IPS-18a (cell line): Measurements from ENCODE around the gene TGFBRAP1.
"Not testable (repeated sequence)": the region's sequence is repeated elsewhere in the genome, so short reads cannot be mapped to it uniquely, and the experiment has no call there.

ENCODE experiments used
- H3K27ac ChIP-seq: one replicate; pipeline ENCODE4 v1.5.1; 2013; ENCODE audit warnings: low read length
- H3K27me3 ChIP-seq: one replicate; pipeline ENCODE4 v1.6.1; 2013; ENCODE audit warnings: mild to moderate bottlenecking, low read length; ENCODE audit not compliant: control insufficient read depth, insufficient read depth
- H3K36me3 ChIP-seq: one replicate; pipeline ENCODE4 v1.6.1; 2013; ENCODE audit warnings: low read depth, low read length; ENCODE audit not compliant: control insufficient read depth
- H3K4me1 ChIP-seq: one replicate; pipeline ENCODE4 v1.6.1; 2013; ENCODE audit warnings: low read depth, low read length; ENCODE audit not compliant: control insufficient read depth
- H3K4me3 ChIP-seq: one replicate; pipeline ENCODE4 v1.5.1; 2013; ENCODE audit warnings: low read length
- H3K9ac ChIP-seq: one replicate; pipeline ENCODE4 v1.6.1; 2013; ENCODE audit warnings: mild to moderate bottlenecking, low read length, moderate library complexity
- H3K9me3 ChIP-seq: one replicate; pipeline ENCODE4 v1.6.1; 2013; ENCODE audit warnings: low read depth, low read length; ENCODE audit not compliant: control insufficient read depth

Gene TGFBRAP1

DNA sequence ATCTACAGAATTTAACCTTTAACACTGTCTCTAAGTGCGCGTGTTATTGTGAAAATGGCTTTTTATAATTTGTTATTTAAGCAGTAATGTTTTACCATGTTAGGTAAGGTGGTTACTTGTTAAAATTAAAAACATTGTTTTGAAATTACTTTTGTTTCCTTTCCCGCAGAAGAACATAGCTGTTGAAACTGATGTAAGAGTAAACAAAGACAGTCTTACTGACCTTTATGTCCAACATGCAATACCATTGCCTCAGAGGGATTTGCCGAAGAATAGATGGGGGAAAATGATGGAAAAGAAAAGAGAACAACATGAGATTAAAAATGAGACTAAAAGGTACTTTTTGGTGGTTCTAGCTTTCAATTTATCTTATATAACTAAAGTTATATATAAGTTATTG is 9.9 kb upstream of the TGFBRAP1 start:
- no peaks in the 10 kb centered on the region for H3K9me3 ChIP-seq
- H3K4me1 ChIP-seq: no peaks in the 10 kb centered on the region
- H3K27ac ChIP-seq: no peak overlapping the region
- H3K27me3 ChIP-seq: no peaks in the 10 kb centered on the region
- H3K4me3 ChIP-seq: no peak overlapping the region
- no peak overlapping the region for H3K9ac ChIP-seq
- peaks cover 51% of the 10 kb centered on the region for H3K36me3 ChIP-seq

DNA sequence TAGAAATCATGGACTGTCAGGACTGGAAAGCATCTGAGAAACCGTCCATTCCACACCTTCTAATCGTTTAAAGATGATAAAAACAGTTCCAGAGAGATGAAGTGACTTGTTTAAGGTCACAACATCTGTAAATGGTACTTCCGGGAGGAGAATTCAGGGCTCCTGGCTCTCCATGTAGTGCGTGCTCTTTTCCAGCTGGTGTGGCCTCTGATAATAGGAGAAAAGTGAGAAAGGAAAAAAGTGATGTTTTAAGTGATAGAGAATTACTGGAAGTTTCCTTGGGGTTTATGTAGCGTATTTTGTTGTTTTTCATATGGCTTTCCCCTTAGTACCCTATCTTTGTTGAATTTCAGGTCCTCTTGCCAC is 8.5 kb upstream of the TGFBRAP1 start:
- Histone ChIP-seq H3K27me3 (no peaks in the 10 kb centered on the region), H3K9ac (peak overlapping the region; percentile 86), H3K4me1 (no peaks in the 10 kb centered on the region), H3K4me3 (peak overlapping the region; percentile 98), H3K36me3 (peaks cover 43% of the 10 kb centered on the region), H3K9me3 (no peaks in the 10 kb centered on the region), H3K27ac (peak overlapping the region; percentile 69)

DNA sequence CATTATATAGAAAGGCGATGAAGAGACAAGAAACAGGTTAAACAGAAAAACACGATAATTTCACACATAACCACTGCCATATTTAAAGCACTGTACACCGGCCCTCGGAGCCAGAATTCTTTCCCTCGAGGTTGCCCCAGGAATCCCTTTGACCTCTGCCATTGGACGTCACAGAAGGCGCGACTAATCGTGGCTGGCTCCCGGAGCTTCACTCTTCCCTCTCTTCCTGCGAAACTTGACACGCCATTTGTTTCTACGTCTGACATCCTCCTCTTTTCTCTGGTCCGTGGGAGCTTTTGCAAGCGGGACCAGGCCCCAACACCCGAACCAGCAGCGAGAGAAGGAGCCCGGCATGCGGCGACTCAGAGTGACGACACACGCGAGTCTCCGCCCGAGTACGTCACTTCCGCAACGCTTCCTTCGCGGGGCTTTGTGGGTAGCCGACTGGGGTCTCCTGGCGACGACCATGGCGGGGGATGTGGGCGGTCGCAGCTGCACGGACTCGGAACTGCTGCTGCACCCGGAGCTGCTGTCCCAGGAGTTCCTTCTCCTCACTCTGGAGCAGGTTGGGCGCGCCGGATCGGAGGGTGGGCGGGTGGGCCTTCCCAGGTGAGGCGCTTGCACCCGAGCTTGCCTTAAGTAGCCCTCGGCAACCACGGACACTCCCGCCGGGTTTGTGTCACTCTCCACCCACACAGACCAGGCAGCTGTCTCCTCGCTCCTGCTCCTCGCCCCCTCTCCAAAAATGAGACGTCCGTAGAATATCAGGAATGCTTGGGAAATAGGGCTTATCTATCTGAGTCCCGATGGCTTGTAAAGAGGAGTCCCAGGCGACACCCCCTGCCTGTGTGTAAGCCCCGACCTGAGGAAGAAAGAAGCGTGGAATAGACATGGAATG is 7.8 kb upstream of the TGFBRAP1 start, which contains the start of gene C2orf49:
Gene C2orf49 (plus strand): TSS at position 419 of the 898 bp plus-strand sequence. CDS start 48 bp downstream, at position 467.
- peaks cover 37% of the 10 kb centered on the region for H3K36me3 ChIP-seq
- no peaks in the 10 kb centered on the region for H3K9me3 ChIP-seq
- H3K9ac ChIP-seq: peak within 1 kb of the TSS; percentile 91
- H3K4me1 ChIP-seq: no peaks in the 10 kb centered on the region
- H3K27ac ChIP-seq: peak within 1 kb of the TSS; percentile 92
- H3K4me3 ChIP-seq: peak within 1 kb of the TSS; percentile 98
- no peaks in the 10 kb centered on the region for H3K27me3 ChIP-seq

GRCh38 chr2:105336786-105337121 is 7.2 kb upstream of the TGFBRAP1 start:
- no peaks in the 10 kb centered on the region for H3K27me3 ChIP-seq
- H3K4me1 ChIP-seq: no peaks in the 10 kb centered on the region
- peak overlapping the region; percentile 92 for H3K27ac ChIP-seq
- peak overlapping the region; percentile 98 for H3K4me3 ChIP-seq
- no peaks in the 10 kb centered on the region for H3K9me3 ChIP-seq
- peaks cover 31% of the 10 kb centered on the region for H3K36me3 ChIP-seq
- H3K9ac ChIP-seq: peak overlapping the region; percentile 91

- H3K36me3 ChIP-seq: peaks cover 18% of the 10 kb centered on the region
- no peaks in the 10 kb centered on the region for H3K27me3 ChIP-seq
- no peak overlapping the region for H3K9ac ChIP-seq
- H3K9me3 ChIP-seq: no peaks in the 10 kb centered on the region
- peaks cover 3% of the 10 kb centered on the region for H3K4me1 ChIP-seq
- H3K4me3 ChIP-seq: no peak overlapping the region
- H3K27ac ChIP-seq: no peak overlapping the region
These were observed 5.9 kb upstream of the TGFBRAP1 start for GRCh38 chr2:105335469-105335868.

GRCh38 chr2:105334211-105334610 is 4.7 kb upstream of the TGFBRAP1 start:
- Histone ChIP-seq H3K9me3 (no peaks in the 10 kb centered on the region), H3K27me3 (no peaks in the 10 kb centered on the region), H3K27ac (no peak overlapping the region), H3K4me3 (no peak overlapping the region), H3K36me3 (peaks cover 10% of the 10 kb centered on the region), H3K4me1 (peaks cover 8% of the 10 kb centered on the region), H3K9ac (no peak overlapping the region)

DNA sequence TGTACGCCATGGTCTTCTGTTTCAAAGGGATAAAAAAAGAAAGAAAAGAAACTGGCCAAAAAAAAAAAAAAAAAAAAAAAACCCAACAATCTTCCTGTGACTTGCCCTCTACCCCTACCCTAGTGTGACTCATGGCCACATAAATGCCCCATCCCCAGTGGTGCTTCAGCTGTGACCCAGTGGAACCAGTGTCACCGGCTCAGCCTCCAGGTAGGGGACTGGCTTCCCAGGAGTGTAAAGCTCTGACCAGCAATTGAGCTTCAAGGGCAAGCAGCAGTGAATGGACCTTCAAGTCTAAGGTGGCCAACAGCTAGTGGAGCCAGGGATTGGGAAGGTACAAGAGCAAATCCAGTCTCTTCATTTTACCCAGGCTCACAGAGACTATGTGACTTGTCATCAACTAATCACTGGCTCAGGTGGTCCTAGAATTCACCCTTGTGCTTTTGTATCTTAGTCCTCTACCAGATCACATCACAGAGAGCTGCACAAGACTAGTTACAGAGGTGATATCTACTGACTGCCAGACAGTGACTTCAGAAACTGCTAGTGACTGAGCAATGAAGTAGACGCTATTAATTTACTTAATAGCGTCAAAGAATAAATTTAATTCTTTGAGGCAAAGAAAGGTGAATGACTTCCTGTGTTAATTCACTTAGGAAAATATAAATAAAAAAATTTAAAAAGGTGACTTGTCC is 1.3 kb upstream of the TGFBRAP1 start:
- Histone ChIP-seq H3K4me3 (peak overlapping the region; percentile 65), H3K9ac (peak overlapping the region; percentile 78), H3K27me3 (no peaks in the 10 kb centered on the region), H3K4me1 (peaks cover 13% of the 10 kb centered on the region), H3K9me3 (no peaks in the 10 kb centered on the region), H3K36me3 (peaks cover 7% of the 10 kb centered on the region), H3K27ac (no peak overlapping the region)

- no peaks in the 10 kb centered on the region for H3K9me3 ChIP-seq
- peak overlapping the region; percentile 41 for H3K9ac ChIP-seq
- no peak overlapping the region for H3K27ac ChIP-seq
- H3K4me3 ChIP-seq: peak overlapping the region; percentile 65
- no peaks in the 10 kb centered on the region for H3K27me3 ChIP-seq
- H3K36me3 ChIP-seq: peaks cover 3% of the 10 kb centered on the region
- peaks cover 24% of the 10 kb centered on the region for H3K4me1 ChIP-seq
These were observed 359 bp downstream of the TGFBRAP1 start for GRCh38 chr2:105329197-105329554.

DNA sequence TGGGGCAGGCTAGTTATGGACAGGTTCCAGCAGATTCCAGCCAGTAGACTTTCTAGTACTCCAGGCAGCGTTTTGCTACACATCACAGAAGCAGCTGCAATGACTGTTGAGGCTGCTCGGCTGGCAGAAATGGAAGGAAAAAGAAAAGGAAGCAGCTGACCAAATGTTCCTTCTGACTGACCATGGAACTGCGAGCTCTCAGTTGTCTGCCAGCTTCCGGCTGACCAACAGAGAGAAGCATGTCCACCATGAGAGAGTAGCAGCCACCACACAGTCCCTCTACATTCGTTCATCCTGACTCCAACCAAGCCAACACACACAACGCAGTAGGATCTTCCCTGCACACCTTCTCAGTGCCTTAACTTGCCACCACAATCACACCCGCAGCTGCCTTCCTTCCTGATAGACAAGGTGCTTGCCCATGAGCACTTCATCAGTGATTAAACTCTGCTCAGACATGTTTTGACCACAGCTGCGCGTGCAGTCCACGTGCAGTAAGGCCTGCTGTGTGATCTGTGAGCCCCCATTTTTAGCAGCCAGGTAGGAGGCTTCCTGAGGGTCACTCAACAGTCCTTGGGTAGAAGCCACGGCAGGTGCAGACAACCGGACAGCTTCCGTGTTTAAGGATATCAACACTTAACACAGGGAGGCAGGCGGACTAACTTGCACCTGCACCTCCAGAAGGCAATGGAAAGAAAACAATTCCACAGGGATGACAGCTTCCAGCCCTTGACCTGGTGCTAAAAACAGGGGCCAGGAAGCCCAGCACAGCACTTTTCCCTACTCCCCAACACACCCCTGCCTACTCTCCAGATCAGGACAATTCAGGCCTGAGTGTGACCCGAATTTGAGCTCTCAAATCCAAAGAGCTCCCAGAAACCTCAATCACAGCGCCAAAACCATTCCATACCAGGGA is 996 bp downstream of the TGFBRAP1 start:
- peaks cover 24% of the 10 kb centered on the region for H3K4me1 ChIP-seq
- H3K9ac ChIP-seq: peak overlapping the region; percentile 41
- no peaks in the 10 kb centered on the region for H3K9me3 ChIP-seq
- peak overlapping the region; percentile 65 for H3K4me3 ChIP-seq
- no peaks in the 10 kb centered on the region for H3K36me3 ChIP-seq
- no peaks in the 10 kb centered on the region for H3K27me3 ChIP-seq
- no peak overlapping the region for H3K27ac ChIP-seq

DNA sequence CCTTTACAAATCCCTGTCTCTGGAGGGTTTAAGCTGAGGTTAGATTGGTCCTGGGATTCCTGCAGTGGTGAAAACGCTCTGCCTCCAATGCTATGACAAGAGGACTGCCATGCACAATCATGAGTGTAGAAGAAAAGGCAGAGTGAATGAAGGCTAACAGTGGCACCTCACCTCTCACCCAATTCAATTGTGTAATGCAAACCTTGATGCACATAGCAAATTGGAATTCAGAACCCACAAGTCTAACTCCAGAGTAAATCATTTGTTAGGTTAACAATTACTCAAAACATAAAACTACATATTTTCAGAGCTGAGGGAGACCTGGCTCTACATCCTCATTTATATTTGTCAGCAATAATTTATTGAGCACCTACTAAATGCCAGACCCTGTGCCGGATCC is 1.8 kb downstream of the TGFBRAP1 start:
- H3K27ac ChIP-seq: no peak overlapping the region
- H3K9ac ChIP-seq: no peak overlapping the region
- H3K4me3 ChIP-seq: no peak overlapping the region
- H3K36me3 ChIP-seq: no peaks in the 10 kb centered on the region
- peaks cover 24% of the 10 kb centered on the region for H3K4me1 ChIP-seq
- H3K9me3 ChIP-seq: no peaks in the 10 kb centered on the region
- H3K27me3 ChIP-seq: no peaks in the 10 kb centered on the region

DNA sequence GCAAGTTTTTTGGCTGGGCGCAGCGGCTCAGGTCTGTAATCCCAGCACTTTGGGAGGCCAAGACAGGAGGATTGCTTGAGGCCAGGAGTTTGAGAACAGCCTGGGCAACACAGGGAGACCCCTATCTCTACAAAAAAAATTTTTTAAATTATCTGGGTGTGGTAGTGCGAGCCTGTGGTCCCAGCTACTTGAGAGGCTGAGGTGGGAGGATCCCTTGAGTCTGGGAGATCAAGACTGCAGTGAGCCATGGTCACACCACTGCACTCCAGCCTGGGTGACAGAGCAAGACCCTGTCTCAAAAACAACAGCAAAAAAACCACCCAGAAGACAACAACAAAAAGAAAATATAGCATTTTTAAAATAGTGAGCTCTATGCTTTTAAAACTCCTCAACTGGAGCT is 2.3 kb downstream of the TGFBRAP1 start:
- H3K4me3 ChIP-seq, H3K27me3 ChIP-seq, H3K9me3 ChIP-seq, H3K27ac ChIP-seq, H3K36me3 ChIP-seq, H3K9ac ChIP-seq: not testable (repeated sequence)
- peaks cover 24% of the 10 kb centered on the region for H3K4me1 ChIP-seq
